Prostate gland (tissue), 2 donors: ENCODE measurements around the gene SLCO3A1.

Source experiments
- POLR2A ChIP-seq: fragments of 450-650 bp; IDR thresholded peaks from one replicate; pipeline ENCODE4 v1.6.1; 2016; ENCODE audit warnings: antibody characterized with exemption, mild to moderate bottlenecking
- TF ChIP-seq, protein P1 (sequence below), 4 experiments: fragments of 200-600 bp in 2 of 4; fragments of 450-650 bp in 2 of 4; sonication (generic) in 2 of 4; IDR thresholded peaks; 1 replicate in 3 of 4; 2 replicates in 1 of 4; pipeline ENCODE4 v1.5.1; 2016 to 2019; ENCODE audit warnings: antibody characterized with exemption in 4 of 4, mild to moderate bottlenecking in 2 of 4, moderate library complexity in 2 of 4

DNA sequence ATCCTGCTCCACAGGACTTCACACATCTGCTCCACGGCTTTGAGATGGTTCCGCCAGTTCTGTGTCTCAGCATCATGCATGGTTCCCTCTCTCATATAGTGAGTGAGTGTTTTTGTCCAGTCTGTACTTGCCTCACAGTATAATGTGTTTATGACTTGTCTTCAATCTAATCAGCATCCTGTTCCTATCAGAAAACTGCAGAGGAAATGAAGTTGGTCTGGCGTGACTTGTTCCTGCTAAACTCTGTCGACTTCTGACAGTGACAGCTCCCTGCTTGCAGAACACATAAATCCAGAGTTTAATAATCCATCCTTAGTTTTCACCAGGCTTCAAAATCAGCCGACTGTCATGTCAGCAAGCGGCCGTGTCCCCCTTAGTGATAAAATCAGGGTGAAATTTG, 222.3 kb downstream of the SLCO3A1 start:
- no peak for TF ChIP-seq POLR2A
- TF ChIP-seq, protein P1, sequence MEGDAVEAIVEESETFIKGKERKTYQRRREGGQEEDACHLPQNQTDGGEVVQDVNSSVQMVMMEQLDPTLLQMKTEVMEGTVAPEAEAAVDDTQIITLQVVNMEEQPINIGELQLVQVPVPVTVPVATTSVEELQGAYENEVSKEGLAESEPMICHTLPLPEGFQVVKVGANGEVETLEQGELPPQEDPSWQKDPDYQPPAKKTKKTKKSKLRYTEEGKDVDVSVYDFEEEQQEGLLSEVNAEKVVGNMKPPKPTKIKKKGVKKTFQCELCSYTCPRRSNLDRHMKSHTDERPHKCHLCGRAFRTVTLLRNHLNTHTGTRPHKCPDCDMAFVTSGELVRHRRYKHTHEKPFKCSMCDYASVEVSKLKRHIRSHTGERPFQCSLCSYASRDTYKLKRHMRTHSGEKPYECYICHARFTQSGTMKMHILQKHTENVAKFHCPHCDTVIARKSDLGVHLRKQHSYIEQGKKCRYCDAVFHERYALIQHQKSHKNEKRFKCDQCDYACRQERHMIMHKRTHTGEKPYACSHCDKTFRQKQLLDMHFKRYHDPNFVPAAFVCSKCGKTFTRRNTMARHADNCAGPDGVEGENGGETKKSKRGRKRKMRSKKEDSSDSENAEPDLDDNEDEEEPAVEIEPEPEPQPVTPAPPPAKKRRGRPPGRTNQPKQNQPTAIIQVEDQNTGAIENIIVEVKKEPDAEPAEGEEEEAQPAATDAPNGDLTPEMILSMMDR (IDR thresholded peaks at IDR 0.05): no peak
